Upper lobe of right lung (tissue), 1 donor: ENCODE results near the gene IL1R1. TPM values are rescaled to one million over a fixed set of nuclear protein-coding genes. Genes with fewer than 3 reads are reported as not detected.

ENCODE experiments used
- ATAC-seq: fragments of 200-7000 bp; cut with Tn5 transposase; one replicate; pipeline ENCODE4 v1.9.1; 2020; ENCODE audit warnings: mild to moderate bottlenecking, moderate library complexity
- DNase-seq: peaks from one replicate; pipeline ENCODE4 v3.0.0-alpha.2; 2020
- H3K27ac ChIP-seq: fragments of 200-600 bp; one replicate; pipeline ENCODE4 v1.8.0; 2022
- H3K27me3 ChIP-seq: fragments of 200-600 bp; one replicate; pipeline ENCODE4 v1.8.0; 2022; ENCODE audit warnings: mild to moderate bottlenecking
- H3K36me3 ChIP-seq: fragments of 200-600 bp; one replicate; pipeline ENCODE4 v1.8.0; 2022
- H3K4me1 ChIP-seq: fragments of 200-600 bp; one replicate; pipeline ENCODE4 v1.8.0; 2022
- H3K4me3 ChIP-seq: fragments of 200-600 bp; one replicate; pipeline ENCODE4 v1.8.0; 2022; ENCODE audit warnings: mild to moderate bottlenecking
- H3K9me3 ChIP-seq: fragments of 200-600 bp; one replicate; pipeline ENCODE4 v1.8.0; 2022
- CTCF ChIP-seq: fragments of 200-600 bp; IDR thresholded peaks from one replicate; pipeline ENCODE4 v1.8.0; 2022; ENCODE audit warnings: antibody characterized with exemption
- intact Hi-C: fragments of 100-400 bp; cut with DNase I; formaldehyde crosslinking; loops from one replicate; pipeline ENCODE4 v1.11.0; 2022
- total RNA-seq: library from RNA; stranded (reverse); fragmentation: NEBNext Ultra II Directional; extraction: Animal tissue kit (Norgen Biotek cat#: 25700); gene quantifications from one replicate; pipeline ENCODE4 v1.2.1, GENCODE V29; 2021
- donor health status: DM: no; HTN: yes; CAD: no; lungs with severe emphysema.

The IL1R1 gene
- total RNA-seq, 1 donor from 2014 or later = 196 TPM

- DNase-seq (no peak), ATAC-seq (no peak)
- H3K27me3 ChIP-seq = no peaks in the 10 kb centered on the region
- peaks cover 35% of the 10 kb centered on the region for H3K4me1 ChIP-seq
- no peak overlapping the region for H3K4me3 ChIP-seq
- no peaks in the 10 kb centered on the region for H3K36me3 ChIP-seq
- H3K9me3 ChIP-seq = no peaks in the 10 kb centered on the region
- intact Hi-C loops = no loop called here
- H3K27ac ChIP-seq = peak overlapping the region; percentile 89
- TF ChIP-seq CTCF = no peak
Observed at GRCh38 chr2:102226612-102227391, 84.3 kb downstream of the IL1R1 start.

- Histone ChIP-seq H3K9me3 (no peaks in the 10 kb centered on the region), H3K27ac (no peak overlapping the region), H3K27me3 (no peaks in the 10 kb centered on the region), H3K4me3 (no peak overlapping the region), H3K36me3 (no peaks in the 10 kb centered on the region), H3K4me1 (peaks cover 35% of the 10 kb centered on the region)
- DNase-seq = no peak
- intact Hi-C loops = no loop called here
- TF ChIP-seq CTCF = no peak
- ATAC-seq = no peak
Observed at GRCh38 chr2:102229141-102229769, 86.7 kb downstream of the IL1R1 start.

Other genes with a start within 250 kb of the IL1R1 start
- gene IL1R2, start 150.8 kb upstream of the IL1R1 start, total RNA-seq = 17.0 TPM
- gene IL1RL2, start 44.3 kb downstream of the IL1R1 start, total RNA-seq = 0.58 TPM
- gene IL1RL1, start 168.8 kb downstream of the IL1R1 start, total RNA-seq = 46.5 TPM
- gene IL18R1, start 213.1 kb downstream of the IL1R1 start, total RNA-seq = 26.5 TPM